HG02884 (cell line): ENCODE measurements around the gene HTR3D.
"Not testable (repeated sequence)": the region's sequence is repeated elsewhere in the genome, so short reads cannot be mapped to it uniquely, and the experiment has no call there.

Experiments used
- ATAC-seq: cut with Tn5 transposase; IDR thresholded peaks from one replicate; pipeline ENCODE4 v1.9.1; 2021; ENCODE audit warnings: mild to moderate bottlenecking, moderate library complexity; ENCODE audit not compliant: unreplicated experiment

Gene HTR3D

GRCh38 chr3:184015381-184016019 is 16.0 kb upstream of the HTR3D start:
- ATAC-seq = no peak

DNA sequence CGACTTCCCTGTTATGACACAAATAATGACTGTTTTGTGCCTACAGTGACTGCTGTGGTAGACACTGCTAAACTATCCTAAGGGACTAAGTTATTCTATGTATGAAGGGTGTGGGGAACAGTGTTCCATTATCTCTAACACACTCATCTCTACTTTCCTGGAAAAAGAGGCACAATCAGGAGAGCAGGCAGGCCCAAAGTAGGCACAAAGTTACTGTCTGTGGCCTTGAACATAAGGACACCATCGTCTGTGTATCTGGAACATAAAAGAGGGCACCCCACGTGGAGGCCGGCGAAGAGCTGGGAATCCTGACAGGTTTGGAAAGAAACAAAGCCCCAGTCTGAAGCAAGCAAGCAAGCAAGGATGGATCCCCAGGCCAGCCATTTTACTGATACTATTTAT is 15.4 kb upstream of the HTR3D start:
- no peak for ATAC-seq

GRCh38 chr3:184016811-184017671 is 14.5 kb upstream of the HTR3D start:
- ATAC-seq = peak; percentile 54

DNA sequence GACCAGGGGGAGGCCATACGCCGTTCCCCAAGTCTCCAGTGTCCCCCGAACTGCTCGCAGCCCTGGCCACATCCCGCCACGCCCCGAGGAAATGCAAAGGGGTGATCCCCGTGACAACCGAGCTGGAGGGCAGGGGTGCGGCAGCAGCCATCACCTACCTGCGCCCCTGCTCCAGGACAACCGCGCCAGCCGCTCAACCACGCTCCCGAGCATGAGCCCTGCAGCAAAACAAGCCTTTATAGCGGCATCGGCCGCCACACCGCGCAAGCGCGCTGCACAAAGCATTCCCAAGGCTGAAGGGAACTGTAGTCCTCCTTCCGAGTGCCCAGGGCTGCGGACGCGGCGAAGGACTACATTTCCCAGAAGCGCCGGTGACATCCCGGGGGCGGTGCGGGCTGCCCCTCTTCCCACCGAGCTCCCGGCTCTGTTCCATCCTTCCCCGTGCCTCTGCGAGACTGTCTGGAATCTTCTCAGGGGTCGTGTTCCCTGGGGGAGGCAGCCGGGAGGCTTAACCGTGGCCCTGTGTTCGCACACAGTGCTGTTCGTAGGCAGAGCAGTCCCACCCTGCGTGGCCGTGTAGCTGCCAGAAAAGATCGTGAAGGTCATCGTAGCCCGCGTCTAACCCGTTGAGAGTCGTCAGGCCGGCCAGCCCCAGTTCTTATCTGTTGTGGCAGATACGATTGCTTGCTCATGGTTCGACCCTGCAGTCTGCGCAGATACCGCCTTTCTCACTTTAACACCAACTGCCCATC is 13.7 kb upstream of the HTR3D start, which contains the start of gene ABCC5:
ABCC5 (minus strand) TSS at position 213 of the 752 bp plus-strand sequence. CDS start 3,492 bp downstream, outside the sequence.
- ATAC-seq = peak; percentile 98

- ATAC-seq = no peak
Measured at GRCh38 chr3:184018424-184018973, 13.0 kb upstream of the HTR3D start.

DNA sequence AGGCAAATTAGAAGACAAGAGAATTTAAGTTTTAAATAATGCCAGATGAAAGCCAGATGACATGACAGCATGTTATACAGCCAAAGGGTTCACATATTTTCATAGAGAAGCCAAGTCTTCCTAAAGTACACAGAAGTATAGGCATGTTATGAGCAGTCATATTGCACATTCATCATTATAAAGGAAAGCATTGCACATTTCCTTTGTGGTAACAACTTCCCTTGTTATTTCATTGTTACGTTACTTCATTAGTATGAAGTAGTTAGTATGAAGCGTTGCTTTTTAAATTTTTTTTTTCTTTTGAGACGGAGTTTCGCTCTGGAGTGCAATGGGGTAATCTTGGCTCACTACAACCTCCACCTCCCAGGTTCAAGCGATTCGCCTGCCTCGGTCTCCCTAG is 9.2 kb upstream of the HTR3D start:
- no peak for ATAC-seq

GRCh38 chr3:184025256-184025655 is 6.3 kb upstream of the HTR3D start:
- not testable (repeated sequence) for ATAC-seq

DNA sequence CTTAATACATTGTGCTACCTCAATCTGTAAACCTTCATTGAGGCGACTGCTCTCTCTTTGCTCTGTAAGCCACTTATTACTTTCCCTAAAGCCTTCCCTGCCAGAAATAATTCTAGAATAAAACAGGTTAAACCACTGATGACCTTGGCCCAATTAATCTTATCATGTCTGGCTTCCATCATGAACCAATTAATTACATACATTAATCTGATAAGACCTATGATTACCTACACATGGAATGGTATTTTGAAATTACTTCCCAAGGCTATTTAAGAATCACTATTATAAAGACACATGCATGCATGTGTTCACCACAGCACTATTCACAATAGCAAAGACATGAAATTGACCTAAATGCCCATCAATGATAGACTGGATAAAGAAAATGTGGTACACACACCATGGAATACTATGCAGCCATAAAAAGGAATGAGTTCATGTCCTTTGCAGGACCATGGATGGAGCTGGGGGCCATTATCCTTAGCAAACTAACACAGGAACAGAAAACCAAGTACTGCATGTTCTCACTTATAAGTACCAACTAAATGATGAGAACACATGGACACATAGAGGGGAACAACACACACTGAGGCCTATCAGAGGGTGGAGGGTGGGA is 3.2 kb upstream of the HTR3D start:
- not testable (repeated sequence) for ATAC-seq

GRCh38 chr3:184029443-184029842 is 2.1 kb upstream of the HTR3D start:
- ATAC-seq = no peak

- no peak for ATAC-seq
Measured at GRCh38 chr3:184030536-184030935, 1.0 kb upstream of the HTR3D start.

- no peak for ATAC-seq
Measured at GRCh38 chr3:184037816-184038215, 6.3 kb downstream of the HTR3D start.

- not testable (repeated sequence) for ATAC-seq
Measured at GRCh38 chr3:184038307-184038706, 6.8 kb downstream of the HTR3D start.

- ATAC-seq = no peak
Measured at GRCh38 chr3:184039414-184039813, 7.9 kb downstream of the HTR3D start.

DNA sequence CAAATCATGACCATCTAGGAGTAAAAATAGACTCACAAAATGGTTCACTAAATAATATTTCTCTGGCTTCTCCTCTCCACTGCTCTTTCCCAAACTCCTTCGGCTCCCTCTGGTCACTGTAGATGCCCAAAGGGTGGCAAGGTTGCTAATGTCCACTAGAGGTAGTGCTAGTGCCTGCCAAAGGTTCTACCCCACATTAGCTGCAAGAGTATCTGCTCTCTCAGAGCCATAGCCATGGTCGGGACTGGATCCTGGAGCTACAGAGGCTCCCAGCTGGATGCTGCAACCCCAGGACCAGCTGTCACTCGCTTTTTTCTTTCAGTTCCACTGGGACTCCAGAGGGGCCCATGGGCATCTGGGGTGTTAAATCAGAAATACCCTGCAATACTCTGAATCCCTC is 8.5 kb downstream of the HTR3D start:
- ATAC-seq = no peak

DNA sequence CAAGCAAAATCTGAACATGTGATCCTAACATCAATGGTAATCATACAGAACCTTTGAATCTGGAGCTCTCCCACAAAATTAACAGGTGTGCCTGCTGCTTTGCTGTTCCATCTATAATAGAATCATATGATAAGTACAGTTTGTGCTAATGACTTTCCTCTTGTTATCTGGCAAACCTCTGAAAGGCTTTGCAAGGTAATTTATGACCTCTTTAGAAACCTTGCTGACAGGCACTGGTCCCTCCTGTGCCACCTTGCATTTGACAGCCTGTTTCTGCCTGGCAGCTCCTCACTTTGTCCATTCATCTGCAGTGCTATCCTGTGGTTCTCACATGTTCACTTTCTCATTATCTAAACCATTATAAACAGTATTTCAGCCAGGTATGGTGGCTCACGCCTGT is 11.1 kb downstream of the HTR3D start:
- ATAC-seq = no peak

- no peak for ATAC-seq
Measured at GRCh38 chr3:184045995-184046394, 14.5 kb downstream of the HTR3D start.

DNA sequence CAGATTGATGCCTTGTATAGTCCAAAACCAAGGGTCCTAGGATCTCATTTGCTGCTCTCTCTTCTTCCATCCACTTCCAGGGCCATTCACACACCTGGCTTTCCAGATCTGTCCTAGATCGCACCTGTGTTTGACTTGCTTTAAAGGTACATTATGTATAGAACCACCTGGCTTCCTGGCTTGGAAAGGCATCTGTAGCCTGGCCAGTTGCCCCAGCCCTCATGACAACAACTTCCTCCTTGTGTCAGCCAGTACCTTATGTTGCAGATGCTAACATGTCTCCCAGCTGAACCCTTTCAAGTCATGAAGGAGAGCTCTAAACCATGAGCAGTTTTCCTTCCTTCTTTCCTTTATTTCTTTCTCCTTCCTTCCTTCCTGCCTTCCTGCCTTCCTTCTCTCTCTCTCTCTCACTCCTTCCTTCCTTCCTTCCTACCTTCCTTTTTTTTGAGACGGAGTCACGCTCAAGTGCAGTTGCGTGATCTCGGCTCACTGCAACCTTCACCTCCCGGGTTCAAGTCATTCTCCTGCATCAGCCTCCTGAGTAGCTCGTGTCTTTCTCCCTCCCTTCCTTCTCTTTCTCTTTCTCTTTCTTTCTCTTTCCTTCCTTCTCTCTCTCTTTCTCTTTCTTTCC is 18.8 kb downstream of the HTR3D start:
- ATAC-seq = no peak

- ATAC-seq = no peak
Measured at GRCh38 chr3:184052767-184053166, 21.2 kb downstream of the HTR3D start, which contains the start of gene HTR3C. TSS of gene HTR3C (plus strand) at chr3:184053047. CDS start at chr3:184053081, 34 bp downstream.

DNA sequence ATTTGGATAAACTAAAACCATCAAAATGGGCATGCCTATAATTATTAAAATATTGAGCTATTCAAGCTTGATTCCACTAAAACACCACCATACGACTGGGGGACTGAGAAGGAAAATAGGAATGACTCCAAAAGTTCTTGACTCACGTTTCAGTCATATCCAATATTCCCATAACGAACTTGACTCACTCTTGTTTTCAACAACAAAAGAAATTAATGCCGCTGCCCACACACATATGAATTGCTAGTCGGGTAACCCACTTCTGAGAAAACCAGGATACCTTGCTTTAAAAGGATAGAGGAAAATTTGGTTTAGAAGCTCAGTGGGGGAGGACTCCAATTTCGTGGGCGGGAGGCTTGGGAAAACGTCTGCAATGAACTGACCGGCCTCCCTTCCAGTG is 26.5 kb downstream of the HTR3D start:
- no peak for ATAC-seq

DNA sequence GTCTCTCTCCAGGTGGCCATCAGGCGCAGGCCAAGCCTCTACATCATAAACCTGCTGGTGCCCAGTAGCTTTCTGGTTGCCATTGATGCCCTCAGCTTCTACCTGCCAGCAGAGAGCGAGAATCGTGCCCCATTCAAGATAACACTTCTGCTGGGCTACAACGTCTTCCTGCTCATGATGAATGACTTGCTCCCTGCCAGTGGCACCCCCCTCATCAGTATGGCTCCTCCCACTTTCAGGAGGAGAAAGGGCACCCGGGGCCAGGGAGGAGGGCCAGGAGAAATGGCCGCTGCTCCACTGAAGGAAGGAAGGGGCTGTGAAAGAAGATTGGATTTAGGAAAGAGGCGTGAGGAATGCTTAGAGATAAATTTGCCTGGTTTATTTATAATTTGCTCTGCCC is 27.9 kb downstream of the HTR3D start:
- no peak for ATAC-seq
